Hypothalamus (tissue), 51 donors: ENCODE results near the gene ZCCHC4.

ENCODE experiments used
- DNase-seq, 51 donors: peaks; one replicate each; lab custom pipeline; 2025; lab: John Stamatoyannopoulos, UW

Gene ZCCHC4, protein sequence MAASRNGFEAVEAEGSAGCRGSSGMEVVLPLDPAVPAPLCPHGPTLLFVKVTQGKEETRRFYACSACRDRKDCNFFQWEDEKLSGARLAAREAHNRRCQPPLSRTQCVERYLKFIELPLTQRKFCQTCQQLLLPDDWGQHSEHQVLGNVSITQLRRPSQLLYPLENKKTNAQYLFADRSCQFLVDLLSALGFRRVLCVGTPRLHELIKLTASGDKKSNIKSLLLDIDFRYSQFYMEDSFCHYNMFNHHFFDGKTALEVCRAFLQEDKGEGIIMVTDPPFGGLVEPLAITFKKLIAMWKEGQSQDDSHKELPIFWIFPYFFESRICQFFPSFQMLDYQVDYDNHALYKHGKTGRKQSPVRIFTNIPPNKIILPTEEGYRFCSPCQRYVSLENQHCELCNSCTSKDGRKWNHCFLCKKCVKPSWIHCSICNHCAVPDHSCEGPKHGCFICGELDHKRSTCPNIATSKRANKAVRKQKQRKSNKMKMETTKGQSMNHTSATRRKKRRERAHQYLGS

GRCh38 chr4:25312496-25313200 lies at the start of gene ZCCHC4:
ZCCHC4 (plus strand) TSS chr4:25312774; CDS start chr4:25312810, 36 bp downstream.
- peak; percentile 43 to 92 (median 82) for DNase-seq

GRCh38 chr4:25271866-25272265 lies 40.7 kb upstream of the ZCCHC4 start:
- DNase-seq: no peak

DNA sequence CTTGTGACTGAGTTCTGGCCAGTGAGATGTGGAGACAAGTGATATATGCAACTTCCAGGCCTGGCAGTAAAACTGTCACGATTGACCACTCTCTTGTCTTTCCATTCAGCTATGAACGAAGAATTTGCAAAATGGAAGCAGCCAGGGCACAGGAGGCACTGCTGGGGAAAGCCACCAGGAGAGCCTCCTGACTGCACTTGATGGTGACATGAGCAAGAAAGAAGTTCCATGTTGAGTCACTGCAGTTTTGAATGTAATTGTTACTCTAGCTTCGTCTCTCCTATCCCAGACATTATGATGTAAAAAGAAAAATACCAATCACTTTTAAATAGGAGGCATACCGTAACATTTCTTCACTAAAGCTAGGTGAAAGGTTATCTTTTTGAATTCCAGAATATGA lies 32.4 kb upstream of the ZCCHC4 start:
- DNase-seq: no peak

GRCh38 chr4:25283948-25284347 lies 28.6 kb upstream of the ZCCHC4 start:
- DNase-seq: no peak

DNA sequence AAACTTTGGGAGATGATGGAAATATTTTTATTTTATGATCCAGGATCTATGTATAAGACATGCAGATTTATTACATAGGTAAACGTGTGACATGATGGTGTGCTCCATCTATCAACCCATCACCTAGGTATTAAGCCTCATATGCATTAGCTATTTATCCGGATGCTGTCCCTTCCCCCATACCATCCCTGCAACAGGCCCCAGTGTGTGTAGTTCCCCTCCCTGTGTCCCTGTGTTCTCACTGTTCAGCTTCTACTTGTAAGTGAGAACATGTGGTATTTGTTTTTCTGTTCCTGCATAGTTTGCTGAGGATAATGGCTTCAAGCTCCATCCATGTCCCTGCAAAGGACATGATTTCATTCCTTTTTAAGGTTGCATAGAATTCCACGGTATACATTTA lies 28.1 kb upstream of the ZCCHC4 start:
- DNase-seq: no peak

- no peak for DNase-seq
Measured at GRCh38 chr4:25290490-25291067, 22.0 kb upstream of the ZCCHC4 start.

- DNase-seq: no peak
Measured at GRCh38 chr4:25291158-25291733, 21.3 kb upstream of the ZCCHC4 start.

GRCh38 chr4:25297528-25298242 lies 14.9 kb upstream of the ZCCHC4 start:
- no peak for DNase-seq

DNA sequence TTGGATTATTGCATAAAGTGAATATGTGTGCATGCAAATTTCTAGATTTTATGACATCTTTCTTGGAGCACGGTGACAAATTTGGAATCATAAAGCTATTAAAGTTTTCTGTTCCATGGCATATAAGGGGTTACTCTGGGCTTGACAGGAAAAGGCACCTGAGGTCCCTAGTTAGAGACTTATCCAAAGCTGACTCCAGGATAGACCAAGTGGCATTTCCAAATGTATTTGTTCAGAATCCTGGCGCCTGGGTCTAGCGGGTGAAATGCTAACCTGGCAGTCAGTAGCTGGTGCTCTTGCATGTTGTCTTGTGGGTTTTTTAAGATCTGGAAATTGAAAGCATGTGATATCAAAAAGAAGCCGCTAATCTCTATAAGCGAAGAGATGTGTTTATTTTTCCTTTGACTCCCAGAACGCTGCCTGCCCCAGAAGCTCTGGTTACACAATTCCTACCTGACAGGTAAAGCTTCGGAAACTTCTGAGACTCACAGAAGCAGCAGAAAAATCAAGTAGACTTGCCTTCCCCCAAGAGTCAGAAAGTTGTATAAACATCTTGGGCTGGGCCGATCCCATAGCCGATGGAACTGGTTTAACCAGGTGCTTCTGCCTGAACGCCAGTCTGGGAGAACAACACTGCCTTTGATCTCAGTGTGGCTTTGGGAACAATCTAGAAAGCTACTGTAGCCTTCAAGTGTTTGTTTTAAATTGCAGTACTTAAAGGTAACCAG lies 12.9 kb upstream of the ZCCHC4 start:
- DNase-seq: no peak

DNA sequence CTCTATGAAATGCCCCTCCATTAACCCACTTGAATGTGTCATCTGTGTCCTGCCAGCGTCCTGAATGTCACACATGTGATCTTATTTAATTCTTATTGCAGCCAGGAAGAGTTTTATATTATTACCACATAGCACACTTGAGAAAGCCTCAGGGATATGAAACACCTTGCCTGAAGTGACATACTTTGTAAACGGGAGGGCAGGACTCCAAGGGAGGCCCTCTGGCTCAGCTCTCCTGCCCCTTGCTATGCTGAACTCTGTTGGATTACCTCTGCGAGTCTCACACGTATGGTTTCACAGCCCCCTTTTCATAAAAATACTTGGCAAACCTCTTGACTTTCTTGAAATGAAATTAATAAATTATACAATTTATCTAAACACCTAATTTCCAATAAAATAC lies 11.1 kb upstream of the ZCCHC4 start:
- no peak for DNase-seq

GRCh38 chr4:25302626-25303025 lies 9.9 kb upstream of the ZCCHC4 start:
- no peak for DNase-seq

DNA sequence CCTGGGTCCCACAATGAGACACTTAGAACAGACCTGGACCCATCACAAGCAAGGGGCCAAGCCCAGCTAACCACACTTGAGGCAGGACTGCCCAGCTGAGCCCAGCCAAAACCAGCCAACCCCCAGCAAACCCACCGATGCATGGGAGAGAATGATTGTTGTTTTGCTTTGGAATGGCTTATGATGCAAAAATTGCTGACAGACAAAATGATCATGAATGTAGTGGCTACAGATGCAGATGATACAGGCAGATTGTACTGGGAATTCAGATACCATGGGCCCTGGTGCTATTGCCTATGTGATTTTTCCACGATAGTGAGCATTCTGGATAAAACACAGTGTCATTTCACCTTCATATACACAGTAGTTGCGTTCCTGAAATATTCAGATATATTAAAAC lies 9.0 kb upstream of the ZCCHC4 start:
- DNase-seq: no peak

GRCh38 chr4:25306518-25307057 lies 6.0 kb upstream of the ZCCHC4 start:
- DNase-seq: no peak

DNA sequence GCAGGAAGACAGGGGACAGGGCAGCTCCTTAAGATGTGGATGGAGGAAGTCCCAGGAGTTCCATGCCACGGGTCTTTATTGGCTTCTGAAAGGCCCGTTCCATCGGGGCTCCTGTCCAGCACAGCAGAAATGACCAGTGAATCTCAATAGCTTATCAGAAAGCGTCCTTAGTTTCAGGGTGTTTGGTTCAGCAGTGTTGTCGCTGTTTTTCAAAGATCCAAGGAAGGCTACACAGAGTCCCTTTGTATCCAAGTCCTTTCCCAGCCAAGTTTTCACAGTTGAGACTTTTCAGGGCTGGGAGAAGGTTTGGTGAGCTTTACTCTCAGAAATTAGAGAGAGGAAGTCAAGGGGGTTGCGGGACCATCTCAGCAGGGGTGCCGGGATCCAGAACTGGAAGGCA lies 5.0 kb upstream of the ZCCHC4 start:
- peak in 17 of 51 donors; percentile 6 to 50 (median 26) for DNase-seq

- no peak for DNase-seq
Measured at GRCh38 chr4:25308306-25308705, 4.3 kb upstream of the ZCCHC4 start.

DNA sequence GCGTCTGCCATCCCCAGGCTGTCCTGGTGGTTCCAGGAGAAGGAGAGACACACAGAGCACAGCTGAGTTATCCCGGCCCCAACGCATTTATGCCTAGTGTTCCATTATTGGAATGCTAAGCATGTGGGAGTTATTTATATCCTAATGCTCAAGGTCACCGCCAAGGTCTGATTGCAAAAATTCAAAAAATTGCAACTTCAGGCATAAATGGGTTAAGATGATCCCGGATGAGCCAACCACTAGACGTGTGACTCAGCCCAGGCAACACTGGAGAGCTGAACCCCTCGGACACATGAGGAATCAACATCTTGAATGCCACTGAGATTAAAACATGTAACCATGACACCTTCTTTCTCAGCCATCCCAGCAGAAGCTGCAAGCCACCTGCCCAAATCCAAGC lies 3.8 kb upstream of the ZCCHC4 start:
- DNase-seq: no peak

GRCh38 chr4:25310066-25310802 lies 2.3 kb upstream of the ZCCHC4 start:
- no peak for DNase-seq

DNA sequence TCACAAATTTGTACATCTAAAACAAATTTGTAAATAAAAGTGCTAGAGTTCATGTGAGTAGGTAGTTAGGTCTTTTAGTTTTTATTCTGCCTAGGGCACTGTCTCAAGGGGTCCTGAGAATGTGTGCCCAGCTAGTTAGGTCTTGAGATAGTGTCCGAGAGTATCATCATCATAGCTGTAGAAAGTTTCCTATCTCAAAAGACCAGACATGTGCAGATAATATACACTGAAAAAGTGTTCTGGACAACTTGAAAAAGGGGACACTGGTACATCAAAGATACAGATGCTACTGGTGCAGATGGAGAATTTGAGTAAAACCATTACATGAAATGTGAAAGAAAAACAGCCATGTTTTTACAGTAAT lies 1.8 kb upstream of the ZCCHC4 start:
- DNase-seq: peak in 1 of 51 donors; percentile 27
